ENCODE results near the gene GABRP.

DNA sequence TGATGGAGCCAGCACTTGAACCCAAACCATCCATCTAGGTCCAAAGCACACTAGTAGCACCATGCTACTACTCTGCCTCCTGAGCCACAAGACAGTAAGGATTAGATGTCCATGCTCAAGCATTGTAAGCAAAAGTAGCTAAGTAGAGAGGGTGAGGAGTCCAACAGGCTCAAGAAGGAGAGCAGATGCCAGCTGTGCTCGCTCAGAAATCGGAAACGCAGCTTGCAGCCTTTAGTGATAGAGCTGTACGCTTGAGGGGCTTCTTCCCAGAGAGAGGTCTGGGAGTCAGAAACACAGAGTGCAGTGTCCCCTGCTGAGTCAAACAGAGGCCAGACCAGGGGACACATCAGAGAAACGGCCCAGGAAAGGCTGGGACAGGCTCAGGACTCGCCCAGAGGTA is 32.7 kb upstream of the GABRP start:
- TF ChIP-seq, protein P1, sequence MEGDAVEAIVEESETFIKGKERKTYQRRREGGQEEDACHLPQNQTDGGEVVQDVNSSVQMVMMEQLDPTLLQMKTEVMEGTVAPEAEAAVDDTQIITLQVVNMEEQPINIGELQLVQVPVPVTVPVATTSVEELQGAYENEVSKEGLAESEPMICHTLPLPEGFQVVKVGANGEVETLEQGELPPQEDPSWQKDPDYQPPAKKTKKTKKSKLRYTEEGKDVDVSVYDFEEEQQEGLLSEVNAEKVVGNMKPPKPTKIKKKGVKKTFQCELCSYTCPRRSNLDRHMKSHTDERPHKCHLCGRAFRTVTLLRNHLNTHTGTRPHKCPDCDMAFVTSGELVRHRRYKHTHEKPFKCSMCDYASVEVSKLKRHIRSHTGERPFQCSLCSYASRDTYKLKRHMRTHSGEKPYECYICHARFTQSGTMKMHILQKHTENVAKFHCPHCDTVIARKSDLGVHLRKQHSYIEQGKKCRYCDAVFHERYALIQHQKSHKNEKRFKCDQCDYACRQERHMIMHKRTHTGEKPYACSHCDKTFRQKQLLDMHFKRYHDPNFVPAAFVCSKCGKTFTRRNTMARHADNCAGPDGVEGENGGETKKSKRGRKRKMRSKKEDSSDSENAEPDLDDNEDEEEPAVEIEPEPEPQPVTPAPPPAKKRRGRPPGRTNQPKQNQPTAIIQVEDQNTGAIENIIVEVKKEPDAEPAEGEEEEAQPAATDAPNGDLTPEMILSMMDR (IDR thresholded peaks at IDR 0.05; ENCODE audit: extremely low read depth in 1 of 2, insufficient read depth in 1 of 2, low read depth in 1 of 2, low read length in 2 of 2): no peak
- no peak for TF ChIP-seq POLR2AphosphoS5 (IDR thresholded peaks at IDR 0.05; ENCODE audit: insufficient read depth, low read depth, low read length)
- no peak for TF ChIP-seq POLR2A (IDR thresholded peaks at IDR 0.05; ENCODE audit: low read depth, low read length)
- TF ChIP-seq, protein P2, sequence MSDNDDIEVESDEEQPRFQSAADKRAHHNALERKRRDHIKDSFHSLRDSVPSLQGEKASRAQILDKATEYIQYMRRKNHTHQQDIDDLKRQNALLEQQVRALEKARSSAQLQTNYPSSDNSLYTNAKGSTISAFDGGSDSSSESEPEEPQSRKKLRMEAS (IDR thresholded peaks at IDR 0.05; ENCODE audit: insufficient read depth, insufficient read length): no peak
- no peak for TF ChIP-seq EZH2 (IDR thresholded peaks at IDR 0.05; ENCODE audit: borderline replicate concordance, low read depth, low read length, severe bottlenecking)
- TF ChIP-seq MYC (IDR thresholded peaks at IDR 0.05; ENCODE audit: low read depth, low read length): no peak

Measured in endothelial cell of umbilical vein (primary cell).